H9 (cell line): ENCODE data around the gene KRT84. TPM values are rescaled to one million over a fixed set of nuclear protein-coding genes. Genes with fewer than 3 reads are reported as not detected.

Source experiments
- DNase-seq: peaks from one replicate; pipeline ENCODE4 v3.0.0-alpha.2; 2017
- H2AFZ ChIP-seq: one replicate; pipeline ENCODE4 v1.6.1; 2013; ENCODE audit warnings: mild to moderate bottlenecking, low read length, control low read depth, moderate library complexity
- H2AK5ac ChIP-seq: 2 replicates; pipeline ENCODE4 v1.6.1; 2013; ENCODE audit warnings: low read length, control low read depth, mixed read lengths; ENCODE audit not compliant: insufficient read length
- H2BK120ac ChIP-seq: one replicate; pipeline ENCODE4 v1.6.1; 2013; ENCODE audit warnings: low read depth, mild to moderate bottlenecking, low read length, control low read depth, inconsistent platforms; ENCODE audit not compliant: poor library complexity, severe bottlenecking
- H2BK12ac ChIP-seq: 2 replicates; pipeline ENCODE4 v1.6.1; 2013; ENCODE audit warnings: low read length, control low read depth, mixed read lengths, low read depth; ENCODE audit not compliant: insufficient read length
- H2BK15ac ChIP-seq: 2 replicates; pipeline ENCODE4 v1.6.1; 2013; ENCODE audit warnings: low read depth, low read length, control low read depth
- H2BK20ac ChIP-seq: one replicate; pipeline ENCODE4 v1.6.1; 2013; ENCODE audit warnings: low read depth, mild to moderate bottlenecking, low read length, control low read depth, inconsistent platforms; ENCODE audit not compliant: poor library complexity, severe bottlenecking
- H2BK5ac ChIP-seq: 2 replicates; pipeline ENCODE4 v1.6.1; 2013; ENCODE audit warnings: low read length, control low read depth, mixed read lengths; ENCODE audit not compliant: insufficient read length
- H3K14ac ChIP-seq: 2 replicates; pipeline ENCODE4 v1.6.1; 2013; ENCODE audit warnings: low read length, control low read depth; ENCODE audit not compliant: insufficient read depth
- H3K18ac ChIP-seq: 2 replicates; pipeline ENCODE4 v1.6.1; 2013; ENCODE audit warnings: low read depth, mild to moderate bottlenecking, mixed read lengths, low read length, control low read depth; ENCODE audit not compliant: insufficient read length
- H3K23ac ChIP-seq: 2 replicates; pipeline ENCODE4 v1.6.1; 2013; ENCODE audit warnings: low read length, control low read depth, mixed read lengths, low read depth; ENCODE audit not compliant: insufficient read length
- H3K23me2 ChIP-seq: 2 replicates; pipeline ENCODE4 v1.6.1; 2013; ENCODE audit warnings: low read depth, mild to moderate bottlenecking, mixed read lengths, low read length, control low read depth; ENCODE audit not compliant: insufficient read length, poor library complexity, severe bottlenecking
- H3K27ac ChIP-seq: 2 replicates; pipeline ENCODE4 v1.5.1; 2013; ENCODE audit warnings: low read length, control low read depth, mixed read lengths, low read depth; ENCODE audit not compliant: insufficient read length
- H3K27me3 ChIP-seq: 2 replicates; pipeline ENCODE4 v1.6.1; 2013; ENCODE audit warnings: low read length, control low read depth, inconsistent platforms; ENCODE audit not compliant: insufficient read depth
- H3K4ac ChIP-seq: 2 replicates; pipeline ENCODE4 v1.6.1; 2013; ENCODE audit warnings: low read depth, mild to moderate bottlenecking, control low read depth, inconsistent platforms, low read length, moderate library complexity
- H3K4me1 ChIP-seq: 2 replicates; pipeline ENCODE4 v1.6.1; 2013; ENCODE audit warnings: low read length, control low read depth, inconsistent platforms; ENCODE audit not compliant: insufficient read depth
- H3K4me2 ChIP-seq: 2 replicates; pipeline ENCODE4 v1.6.1; 2013; ENCODE audit warnings: low read length, control low read depth, mixed read lengths; ENCODE audit not compliant: insufficient read length, insufficient read depth
- H3K56ac ChIP-seq: 2 replicates; pipeline ENCODE4 v1.6.1; 2013; ENCODE audit warnings: low read depth, mild to moderate bottlenecking, mixed read lengths, low read length, control low read depth; ENCODE audit not compliant: insufficient read length
- H3K79me1 ChIP-seq: 2 replicates; pipeline ENCODE4 v1.6.1; 2013; ENCODE audit warnings: low read depth, mild to moderate bottlenecking, moderate library complexity, low read length, control low read depth, inconsistent platforms; ENCODE audit not compliant: insufficient read depth, poor library complexity, severe bottlenecking
- H3K79me2 ChIP-seq: 2 replicates; pipeline ENCODE4 v1.6.1; 2013; ENCODE audit warnings: low read length, control low read depth, inconsistent platforms; ENCODE audit not compliant: insufficient read depth
- H3K9ac ChIP-seq: 2 replicates; pipeline ENCODE4 v1.6.1; 2013; ENCODE audit warnings: low read length, control low read depth, mixed read lengths; ENCODE audit not compliant: insufficient read length; ENCODE audit errors: extremely low read depth
- H3K9me3 ChIP-seq: one replicate; pipeline ENCODE4 v1.6.1; 2013; ENCODE audit warnings: low read depth, low read length, inconsistent platforms; ENCODE audit not compliant: control insufficient read depth
- H3T11ph ChIP-seq: one replicate; pipeline ENCODE4 v1.6.1; 2013; ENCODE audit warnings: mild to moderate bottlenecking, low read length, control low read depth, inconsistent platforms
- H4K20me1 ChIP-seq: one replicate; pipeline ENCODE4 v1.6.1; 2013; ENCODE audit not compliant: control insufficient read depth, insufficient read length, insufficient read depth
- H4K5ac ChIP-seq: 2 replicates; pipeline ENCODE4 v1.6.1; 2013; ENCODE audit warnings: low read depth, mild to moderate bottlenecking, mixed read lengths, low read length, control low read depth; ENCODE audit not compliant: insufficient read length
- H4K8ac ChIP-seq: replicated peaks from 2 replicates; pipeline ENCODE4 v1.6.1; 2013; ENCODE audit warnings: low read length, control low read depth, mixed read lengths, low read depth; ENCODE audit not compliant: insufficient read length
- H4K91ac ChIP-seq: 2 replicates; pipeline ENCODE4 v1.6.1; 2013; ENCODE audit warnings: low read depth, mild to moderate bottlenecking, moderate library complexity, mixed read lengths, low read length, control low read depth; ENCODE audit not compliant: insufficient read length
- H3K27ac Mint-ChIP-seq, 3 experiments: 2 replicates in 2 of 3; 3 replicates in 1 of 3; pipeline ENCODE4 v1.8.0; 2020 to 2021; ENCODE audit warnings: mixed read lengths in 3 of 3, mild to moderate bottlenecking in 1 of 3, moderate library complexity in 1 of 3
- H3K27me3 Mint-ChIP-seq: 2 replicates; pipeline ENCODE4 v1.8.0; 2021; ENCODE audit warnings: low read depth, mild to moderate bottlenecking, moderate library complexity, mixed read lengths
- H3K36me3 Mint-ChIP-seq, 3 experiments: 2 replicates in 2 of 3; 3 replicates in 1 of 3; pipeline ENCODE4 v1.8.0; 2020 to 2021; ENCODE audit warnings: low read depth in 3 of 3, mixed read lengths in 3 of 3; ENCODE audit not compliant: insufficient read depth in 1 of 3
- H3K4me1 Mint-ChIP-seq, 2 experiments: 2 replicates each; pipeline ENCODE4 v1.8.0; 2020; ENCODE audit warnings: mixed read lengths in 2 of 2
- H3K4me3 Mint-ChIP-seq, 2 experiments: 2 replicates in 1 of 2; 3 replicates in 1 of 2; pipeline ENCODE4 v1.8.0; 2020 to 2021; ENCODE audit warnings: mild to moderate bottlenecking in 2 of 2, mixed read lengths in 2 of 2, moderate library complexity in 1 of 2
- H3K9me3 Mint-ChIP-seq, 2 experiments: 2 replicates in 1 of 2; 3 replicates in 1 of 2; pipeline ENCODE4 v1.8.0; 2020; ENCODE audit warnings: mild to moderate bottlenecking in 2 of 2, mixed read lengths in 2 of 2, moderate library complexity in 1 of 2
- WGBS: extraction: QIAGEN DNeasy Blood & Tissue Kit; methylation state at CpG from one replicate; pipeline ENCODE4 v1.1.7; 2013; ENCODE audit warnings: missing lambda C conversion rate, low lambda C conversion rate, mixed read lengths; ENCODE audit not compliant: insufficient read length; ENCODE audit errors: extremely low coverage; 5-methylcytosine and 5-hydroxymethylcytosine counted together
- total RNA-seq: library from RNA; stranded (reverse); gene quantifications from 2 replicates; pipeline ENCODE4 v1.2.1, GENCODE V29; 2021
- TF ChIP-seq, protein P1 (sequence below): fragments of 200-600 bp; sonication (generic); conservative IDR thresholded peaks from 3 replicates; pipeline ENCODE4 v1.8.0; 2021; ENCODE audit warnings: antibody characterized with exemption, mild to moderate bottlenecking

The KRT84 gene
- total RNA-seq, 1 experiment from 2014 or later: not detected

DNA sequence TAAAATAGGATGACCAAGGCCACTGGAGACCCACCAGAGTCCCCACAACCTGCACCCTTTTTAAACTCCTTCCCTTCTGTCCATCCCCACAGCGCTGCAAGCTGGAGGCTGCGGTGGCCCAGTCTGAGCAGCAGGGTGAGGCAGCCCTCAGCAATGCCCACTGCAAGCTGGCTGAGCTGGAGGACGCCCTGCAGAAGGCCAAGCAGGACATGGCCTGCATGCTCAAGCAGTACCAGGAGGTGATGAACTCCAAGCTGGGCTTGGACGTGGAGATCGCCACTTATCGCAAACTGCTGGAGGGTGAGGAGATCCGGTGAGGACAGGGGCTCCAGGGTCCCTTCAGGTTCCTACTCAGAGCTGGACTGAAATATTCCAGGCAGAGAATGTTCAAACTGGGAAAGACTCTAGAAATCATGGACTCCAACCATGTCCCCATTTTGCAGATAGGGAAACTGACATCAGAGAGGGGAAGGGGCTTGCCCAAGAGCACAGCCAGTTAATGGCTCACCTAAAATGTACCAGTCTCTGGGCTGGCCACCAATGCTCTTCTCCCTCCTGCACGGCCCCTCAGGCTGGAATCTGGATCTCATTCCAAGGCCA is 35.3 kb downstream of the KRT84 start:
- Histone ChIP-seq H2BK12ac (no peak overlapping the region), H4K91ac (no peak overlapping the region), H3K4me1 (no peaks in the 10 kb centered on the region), H3K23ac (no peak overlapping the region), H3T11ph (no peak overlapping the region), H3K23me2 (no peaks in the 10 kb centered on the region), H3K4ac (no peak overlapping the region), H4K8ac (no peak overlapping the region), H2BK5ac (no peak overlapping the region), H3K56ac (no peak overlapping the region), H4K5ac (no peak overlapping the region), H2BK15ac (no peak overlapping the region), H3K27me3 (no peaks in the 10 kb centered on the region), H3K79me1 (no peaks in the 10 kb centered on the region), H3K9ac (no peak overlapping the region), H3K9me3 (no peaks in the 10 kb centered on the region), H3K18ac (no peak overlapping the region), H3K79me2 (no peaks in the 10 kb centered on the region), H2BK20ac (no peak overlapping the region), H2AK5ac (no peak overlapping the region), H2AFZ (no peak overlapping the region), H4K20me1 (no peaks in the 10 kb centered on the region), H3K4me2 (no peak overlapping the region), H2BK120ac (no peak overlapping the region), H3K14ac (no peak overlapping the region), H3K27ac (no peak overlapping the region)
- Mint-ChIP-seq H3K9me3 (no peaks in the 10 kb centered on the region), H3K27ac (no peak overlapping the region), H3K4me1 (peaks cover 9 to 10% of the 10 kb centered on the region in 2 experiments; a peak in 2 of 4 replicates), H3K36me3 (no peaks in the 10 kb centered on the region), H3K27me3 (peaks cover 8% of the 10 kb centered on the region; the same call in 1 of the 2 replicates), H3K4me3 (no peak overlapping the region)
- TF ChIP-seq, protein P1, sequence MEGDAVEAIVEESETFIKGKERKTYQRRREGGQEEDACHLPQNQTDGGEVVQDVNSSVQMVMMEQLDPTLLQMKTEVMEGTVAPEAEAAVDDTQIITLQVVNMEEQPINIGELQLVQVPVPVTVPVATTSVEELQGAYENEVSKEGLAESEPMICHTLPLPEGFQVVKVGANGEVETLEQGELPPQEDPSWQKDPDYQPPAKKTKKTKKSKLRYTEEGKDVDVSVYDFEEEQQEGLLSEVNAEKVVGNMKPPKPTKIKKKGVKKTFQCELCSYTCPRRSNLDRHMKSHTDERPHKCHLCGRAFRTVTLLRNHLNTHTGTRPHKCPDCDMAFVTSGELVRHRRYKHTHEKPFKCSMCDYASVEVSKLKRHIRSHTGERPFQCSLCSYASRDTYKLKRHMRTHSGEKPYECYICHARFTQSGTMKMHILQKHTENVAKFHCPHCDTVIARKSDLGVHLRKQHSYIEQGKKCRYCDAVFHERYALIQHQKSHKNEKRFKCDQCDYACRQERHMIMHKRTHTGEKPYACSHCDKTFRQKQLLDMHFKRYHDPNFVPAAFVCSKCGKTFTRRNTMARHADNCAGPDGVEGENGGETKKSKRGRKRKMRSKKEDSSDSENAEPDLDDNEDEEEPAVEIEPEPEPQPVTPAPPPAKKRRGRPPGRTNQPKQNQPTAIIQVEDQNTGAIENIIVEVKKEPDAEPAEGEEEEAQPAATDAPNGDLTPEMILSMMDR: no peak
- no peak for DNase-seq
- no CpG with 5 or more reads among the region's 8 CpGs for WGBS
